GM21360 (cell line): ENCODE measurements around the gene SYCP3.
"Not testable (repeated sequence)": the region's sequence is repeated elsewhere in the genome, so short reads cannot be mapped to it uniquely, and the experiment has no call there.

Source experiments
- ATAC-seq: cut with Tn5 transposase; IDR thresholded peaks from one replicate; pipeline ENCODE4 v1.9.1; 2021; ENCODE audit warnings: mild to moderate bottlenecking, moderate library complexity; ENCODE audit not compliant: unreplicated experiment

SYCP3 gene

GRCh38 chr12:101685092-101685491, 54.2 kb downstream of the SYCP3 start:
- ATAC-seq = no peak

GRCh38 chr12:101681627-101682026, 57.6 kb downstream of the SYCP3 start:
- ATAC-seq = not testable (repeated sequence)

GRCh38 chr12:101680647-101681046, 58.6 kb downstream of the SYCP3 start:
- no peak for ATAC-seq

- ATAC-seq = no peak
These were observed 59.0 kb downstream of the SYCP3 start for GRCh38 chr12:101680240-101680639.
